ENCODE results near the gene DAGLA.

DAGLA gene

GRCh38 chr11:61777234-61778090, 97.3 kb downstream of the DAGLA start:
- Histone ChIP-seq H2AFZ (ENCODE audit: low read length) (no peak overlapping the region), H4K8ac (ENCODE audit: low read depth, low read length) (peak overlapping the region; percentile 87), H3K27me3 (ENCODE audit: control insufficient read depth in 3 of 3, insufficient read depth in 3 of 3, low read depth in 1 of 3, low read length in 3 of 3) (no peaks in the 10 kb centered on the region), H3K4me1 (ENCODE audit: control insufficient read depth in 2 of 2, insufficient read depth in 1 of 2, low read depth in 1 of 2, low read length in 2 of 2) (peaks cover 10 to 16% of the 10 kb centered on the region in 2 donors), H3K4ac (ENCODE audit: low read length) (no peak overlapping the region), H3K27ac (replicated peaks; ENCODE audit: low read length) (no peak overlapping the region), H2BK5ac (ENCODE audit: low read length) (peak overlapping the region; percentile 36), H2BK15ac (ENCODE audit: low read length) (no peak overlapping the region), H3K36me3 (replicated peaks in 1 of 2; ENCODE audit: control insufficient read depth in 2 of 2, insufficient read depth in 2 of 2, low read length in 2 of 2) (peaks cover 0 to 29% of the 10 kb centered on the region in 2 donors), H3K9me3 (replicated peaks in 1 of 2; ENCODE audit: control insufficient read depth in 2 of 2, insufficient read depth in 1 of 2, low read depth in 1 of 2, low read length in 2 of 2) (peaks cover 0 to 2% of the 10 kb centered on the region in 2 donors), H2BK120ac (ENCODE audit: low read depth, low read length) (no peak overlapping the region), H3K79me1 (ENCODE audit: low read depth, low read length) (no peaks in the 10 kb centered on the region), H3K18ac (ENCODE audit: low read length) (peak overlapping the region; percentile 72), H3K14ac (ENCODE audit: low read length) (no peak overlapping the region), H3K4me2 (ENCODE audit: insufficient read depth, low read length, poor library complexity, severe bottlenecking) (no peak overlapping the region), H4K91ac (ENCODE audit: low read depth, low read length, poor library complexity) (no peak overlapping the region), H3K23ac (ENCODE audit: low read depth, low read length, poor library complexity) (no peak overlapping the region), H3K9ac (ENCODE audit: low read depth, low read length, poor library complexity) (no peak overlapping the region), H2AK5ac (ENCODE audit: low read depth, low read length) (peak overlapping the region; percentile 56), H3K4me3 (ENCODE audit: low read length in 2 of 2) (no peak overlapping the region), H2BK12ac (ENCODE audit: low read length) (no peak overlapping the region)
- no CpG with 5 or more reads among the region's 67 CpGs for WGBS, 2 donors (ENCODE audit: extremely low coverage in 2 of 2, insufficient read length in 2 of 2, insufficient replicate concordance in 1 of 2)
- DNase-seq (ENCODE audit: low spot score), result no peak

GRCh38 chr11:61778357-61778886, 98.2 kb downstream of the DAGLA start:
- H3K9me3 ChIP-seq (replicated peaks in 1 of 2; ENCODE audit: control insufficient read depth in 2 of 2, insufficient read depth in 1 of 2, low read depth in 1 of 2, low read length in 2 of 2), result peaks cover 0 to 2% of the 10 kb centered on the region in 2 donors
- no peak overlapping the region for H3K18ac ChIP-seq (ENCODE audit: low read length)
- no CpG with 5 or more reads among the region's 11 CpGs for WGBS, 2 donors (ENCODE audit: extremely low coverage in 2 of 2, insufficient read length in 2 of 2, insufficient replicate concordance in 1 of 2)
- DNase-seq (ENCODE audit: low spot score), result no peak
- H2AK5ac ChIP-seq (ENCODE audit: low read depth, low read length), result no peak overlapping the region
- no peaks in the 10 kb centered on the region for H3K79me1 ChIP-seq (ENCODE audit: low read depth, low read length)
- H3K36me3 ChIP-seq (replicated peaks in 1 of 2; ENCODE audit: control insufficient read depth in 2 of 2, insufficient read depth in 2 of 2, low read length in 2 of 2), result peaks cover 3 to 37% of the 10 kb centered on the region in 2 donors
- H4K8ac ChIP-seq (ENCODE audit: low read depth, low read length), result no peak overlapping the region
- no peak overlapping the region for H3K4ac ChIP-seq (ENCODE audit: low read length)
- H3K9ac ChIP-seq (ENCODE audit: low read depth, low read length, poor library complexity), result no peak overlapping the region
- no peak overlapping the region for H2BK12ac ChIP-seq (ENCODE audit: low read length)
- H3K4me3 ChIP-seq (ENCODE audit: low read length in 2 of 2), result no peak overlapping the region
- no peak overlapping the region for H4K91ac ChIP-seq (ENCODE audit: low read depth, low read length, poor library complexity)
- no peak overlapping the region for H3K4me2 ChIP-seq (ENCODE audit: insufficient read depth, low read length, poor library complexity, severe bottlenecking)
- no peak overlapping the region for H2BK5ac ChIP-seq (ENCODE audit: low read length)
- H3K27ac ChIP-seq (replicated peaks; ENCODE audit: low read length), result no peak overlapping the region
- H3K23ac ChIP-seq (ENCODE audit: low read depth, low read length, poor library complexity), result no peak overlapping the region
- peaks cover 7 to 9% of the 10 kb centered on the region in 2 donors for H3K4me1 ChIP-seq (ENCODE audit: control insufficient read depth in 2 of 2, insufficient read depth in 1 of 2, low read depth in 1 of 2, low read length in 2 of 2)
- H2AFZ ChIP-seq (ENCODE audit: low read length), result no peak overlapping the region
- no peak overlapping the region for H2BK120ac ChIP-seq (ENCODE audit: low read depth, low read length)
- no peak overlapping the region for H2BK15ac ChIP-seq (ENCODE audit: low read length)
- H3K14ac ChIP-seq (ENCODE audit: low read length), result no peak overlapping the region
- no peaks in the 10 kb centered on the region for H3K27me3 ChIP-seq (ENCODE audit: control insufficient read depth in 3 of 3, insufficient read depth in 3 of 3, low read depth in 1 of 3, low read length in 3 of 3)

- Histone ChIP-seq H4K91ac (ENCODE audit: low read depth, low read length, poor library complexity) (no peak overlapping the region), H2BK5ac (ENCODE audit: low read length) (no peak overlapping the region), H3K27ac (replicated peaks; ENCODE audit: low read length) (no peak overlapping the region), H3K9me3 (replicated peaks in 1 of 2; ENCODE audit: control insufficient read depth in 2 of 2, insufficient read depth in 1 of 2, low read depth in 1 of 2, low read length in 2 of 2) (peaks cover 0 to 2% of the 10 kb centered on the region in 2 donors), H3K4me3 (ENCODE audit: low read length in 2 of 2) (no peak overlapping the region), H3K27me3 (ENCODE audit: control insufficient read depth in 3 of 3, insufficient read depth in 3 of 3, low read depth in 1 of 3, low read length in 3 of 3) (no peaks in the 10 kb centered on the region), H2BK15ac (ENCODE audit: low read length) (no peak overlapping the region), H3K4ac (ENCODE audit: low read length) (no peak overlapping the region), H3K4me2 (ENCODE audit: insufficient read depth, low read length, poor library complexity, severe bottlenecking) (no peak overlapping the region), H2AK5ac (ENCODE audit: low read depth, low read length) (no peak overlapping the region), H3K9ac (ENCODE audit: low read depth, low read length, poor library complexity) (no peak overlapping the region), H3K14ac (ENCODE audit: low read length) (no peak overlapping the region), H3K36me3 (replicated peaks in 1 of 2; ENCODE audit: control insufficient read depth in 2 of 2, insufficient read depth in 2 of 2, low read length in 2 of 2) (peaks cover 3 to 42% of the 10 kb centered on the region in 2 donors), H2BK12ac (ENCODE audit: low read length) (no peak overlapping the region), H3K23ac (ENCODE audit: low read depth, low read length, poor library complexity) (no peak overlapping the region), H4K8ac (ENCODE audit: low read depth, low read length) (no peak overlapping the region), H3K18ac (ENCODE audit: low read length) (no peak overlapping the region), H3K4me1 (ENCODE audit: control insufficient read depth in 2 of 2, insufficient read depth in 1 of 2, low read depth in 1 of 2, low read length in 2 of 2) (peaks cover 3 to 5% of the 10 kb centered on the region in 2 donors), H2BK120ac (ENCODE audit: low read depth, low read length) (no peak overlapping the region), H3K79me1 (ENCODE audit: low read depth, low read length) (no peaks in the 10 kb centered on the region), H2AFZ (ENCODE audit: low read length) (no peak overlapping the region)
- no peak for DNase-seq (ENCODE audit: low spot score)
- no CpG with 5 or more reads among the region's 24 CpGs for WGBS, 2 donors (ENCODE audit: extremely low coverage in 2 of 2, insufficient read length in 2 of 2, insufficient replicate concordance in 1 of 2)
Measured at GRCh38 chr11:61778920-61779650, 98.9 kb downstream of the DAGLA start.

Measured in neuronal stem cell (in vitro differentiated cells).